Measurements from ENCODE around the gene REC8.

REC8 gene

GRCh38 chr14:24206260-24207103 lies 34.6 kb downstream of the REC8 start:
- TF ChIP-seq MYC (IDR thresholded peaks at IDR 0.05; ENCODE audit: low read depth, low read length) (no peak), MAX (IDR thresholded peaks at IDR 0.05; ENCODE audit: low read depth, low read length) (no peak), POLR2A (IDR thresholded peaks at IDR 0.05; ENCODE audit: extremely low read depth, insufficient read length) (no peak), CTCF (IDR thresholded peaks at IDR 0.05; ENCODE audit: low read depth, low read length) (no peak)
- no peak for DNase-seq (ENCODE audit: low read depth)
- no peak overlapping the region for H3K4me3 ChIP-seq (ENCODE audit: low read depth, low read length)

GRCh38 chr14:24207104-24207551 lies 35.2 kb downstream of the REC8 start:
- no peak for DNase-seq (ENCODE audit: low read depth)
- TF ChIP-seq CTCF (IDR thresholded peaks at IDR 0.05; ENCODE audit: low read depth, low read length) (no peak), MYC (IDR thresholded peaks at IDR 0.05; ENCODE audit: low read depth, low read length) (no peak), POLR2A (IDR thresholded peaks at IDR 0.05; ENCODE audit: extremely low read depth, insufficient read length) (no peak), MAX (IDR thresholded peaks at IDR 0.05; ENCODE audit: low read depth, low read length) (no peak)
- H3K4me3 ChIP-seq (ENCODE audit: low read depth, low read length) = no peak overlapping the region

- no peak overlapping the region for H3K4me3 ChIP-seq (ENCODE audit: low read depth, low read length)
- no peak for DNase-seq (ENCODE audit: low read depth)
- TF ChIP-seq CTCF (IDR thresholded peaks at IDR 0.05; ENCODE audit: low read depth, low read length) (no peak), MYC (IDR thresholded peaks at IDR 0.05; ENCODE audit: low read depth, low read length) (no peak), MAX (IDR thresholded peaks at IDR 0.05; ENCODE audit: low read depth, low read length) (no peak), POLR2A (IDR thresholded peaks at IDR 0.05; ENCODE audit: extremely low read depth, insufficient read length) (no peak)
These were observed 35.7 kb downstream of the REC8 start for GRCh38 chr14:24207625-24208024.

- H3K4me3 ChIP-seq (ENCODE audit: low read depth, low read length) = no peak overlapping the region
- TF ChIP-seq POLR2A (IDR thresholded peaks at IDR 0.05; ENCODE audit: extremely low read depth, insufficient read length) (no peak), MAX (IDR thresholded peaks at IDR 0.05; ENCODE audit: low read depth, low read length) (no peak), CTCF (IDR thresholded peaks at IDR 0.05; ENCODE audit: low read depth, low read length) (no peak), MYC (IDR thresholded peaks at IDR 0.05; ENCODE audit: low read depth, low read length) (no peak)
- no peak for DNase-seq (ENCODE audit: low read depth)
These were observed 39.4 kb downstream of the REC8 start for GRCh38 chr14:24211311-24211710.

- TF ChIP-seq MYC (IDR thresholded peaks at IDR 0.05; ENCODE audit: low read depth, low read length) (peak; percentile 77; the same call in 1 of the 2 replicates), MAX (IDR thresholded peaks at IDR 0.05; ENCODE audit: low read depth, low read length) (peak; percentile 85), POLR2A (IDR thresholded peaks at IDR 0.05; ENCODE audit: extremely low read depth, insufficient read length) (peak; percentile 94), CTCF (IDR thresholded peaks at IDR 0.05; ENCODE audit: low read depth, low read length) (no peak)
- H3K4me3 ChIP-seq (ENCODE audit: low read depth, low read length) = peak within 1 kb of the TSS; percentile 82
- peak; percentile 99 for DNase-seq (ENCODE audit: low read depth)
These were observed 41.3 kb downstream of the REC8 start, which contains the start of gene CHMP4A for GRCh38 chr14:24212924-24213865. Gene CHMP4A, minus strand, starts transcription at chr14:24213488. Its CDS starts 49 bp downstream, at chr14:24213439.
